Stimulated activated CD8-positive, alpha-beta memory T cell treated with anti-CD3 and anti-CD28 coated beads, Interleukin-7, amount 100 ng/mL, for 1 hour (primary cell): ENCODE data around the gene NDUFAF3.
A peak's percentile ranks its signal among the peaks of the same experiment; 100 is the strongest.

Experiments
- DNase-seq, 2 donors: peaks; one replicate each; pipeline ENCODE4 v3.0.0-alpha.2; 2020; ENCODE audit warnings: low read depth in 2 of 2

NDUFAF3 gene, protein sequence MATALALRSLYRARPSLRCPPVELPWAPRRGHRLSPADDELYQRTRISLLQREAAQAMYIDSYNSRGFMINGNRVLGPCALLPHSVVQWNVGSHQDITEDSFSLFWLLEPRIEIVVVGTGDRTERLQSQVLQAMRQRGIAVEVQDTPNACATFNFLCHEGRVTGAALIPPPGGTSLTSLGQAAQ

GRCh38 chr3:49021813-49022687 lies at the start of gene NDUFAF3:
Gene NDUFAF3, plus strand, starts transcription at chr3:49022121. Its CDS starts 24 bp downstream, at chr3:49022145.
- peak; percentile 82 for DNase-seq

DNA sequence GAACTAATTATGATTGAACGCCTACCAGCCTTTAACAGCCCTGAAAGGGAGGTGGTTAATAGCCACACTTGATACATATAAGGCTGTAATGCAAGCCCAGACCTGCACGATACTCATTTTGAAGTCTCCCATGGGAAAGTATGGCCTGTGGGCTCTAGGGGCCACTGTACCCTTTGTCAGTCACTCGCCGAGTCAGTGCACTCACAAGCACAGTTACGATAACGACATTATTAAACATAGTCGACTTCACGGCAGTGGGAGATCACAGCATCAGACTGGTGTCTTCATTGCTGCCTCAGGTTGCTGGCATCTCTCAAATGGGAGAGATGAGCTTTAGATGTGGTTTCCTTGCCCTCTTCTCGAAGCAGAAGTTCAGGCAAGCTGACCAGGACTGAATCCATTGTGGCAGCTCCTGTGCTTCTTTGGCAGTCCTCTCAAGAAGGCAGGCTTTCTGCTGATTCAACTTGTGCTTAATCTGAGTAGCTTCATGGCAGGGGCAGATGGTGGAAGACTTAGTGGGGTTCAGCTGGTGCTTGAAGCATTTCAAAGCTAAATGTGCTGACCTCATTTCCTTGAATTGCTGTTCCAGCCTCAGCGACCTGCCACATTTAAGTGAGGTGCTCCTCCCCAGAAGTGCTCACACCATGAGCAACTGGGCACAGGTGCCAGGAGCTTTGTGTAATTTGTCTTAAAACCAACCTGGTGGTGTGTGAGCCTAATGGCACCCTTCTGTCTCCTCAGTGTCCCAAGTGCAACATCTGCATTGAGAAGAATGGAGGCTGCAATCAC lies 47.7 kb upstream of the NDUFAF3 start:
- DNase-seq = no peak

DNA sequence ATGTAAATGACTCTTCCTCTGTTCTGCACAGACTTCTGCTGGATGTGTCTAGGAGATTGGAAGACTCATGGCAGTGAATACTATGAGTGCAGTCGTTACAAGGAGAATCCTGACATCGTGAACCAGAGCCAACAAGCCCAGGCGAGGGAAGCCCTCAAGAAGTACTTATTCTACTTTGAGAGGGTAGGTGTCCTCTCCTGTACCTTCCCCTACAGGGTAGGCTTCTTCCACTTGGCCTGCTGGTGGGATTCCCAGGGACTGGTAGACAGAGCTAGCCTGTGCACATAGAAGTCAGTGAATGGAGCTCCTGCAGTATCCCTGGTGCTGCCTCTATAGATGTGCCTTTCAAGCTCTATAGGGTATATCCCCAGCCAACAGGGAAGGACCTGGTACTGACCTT lies 42.5 kb upstream of the NDUFAF3 start:
- no peak for DNase-seq

DNA sequence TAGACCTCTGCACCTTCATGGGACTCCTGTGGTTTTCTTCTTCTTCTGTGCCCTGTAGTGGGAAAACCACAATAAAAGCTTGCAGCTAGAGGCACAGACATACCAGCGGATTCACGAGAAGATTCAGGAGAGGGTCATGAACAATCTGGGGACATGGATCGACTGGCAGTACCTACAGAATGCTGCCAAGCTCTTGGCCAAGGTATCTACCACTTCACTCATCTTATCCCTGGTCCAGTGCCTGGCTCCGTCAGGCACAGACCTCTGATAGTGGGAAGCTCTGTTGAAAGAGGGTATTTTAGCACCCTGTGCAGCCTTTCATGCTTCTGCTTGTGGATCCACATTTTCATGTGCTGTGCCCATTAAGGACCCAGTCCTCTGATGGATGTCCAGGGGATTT lies 41.6 kb upstream of the NDUFAF3 start:
- DNase-seq = no peak

DNA sequence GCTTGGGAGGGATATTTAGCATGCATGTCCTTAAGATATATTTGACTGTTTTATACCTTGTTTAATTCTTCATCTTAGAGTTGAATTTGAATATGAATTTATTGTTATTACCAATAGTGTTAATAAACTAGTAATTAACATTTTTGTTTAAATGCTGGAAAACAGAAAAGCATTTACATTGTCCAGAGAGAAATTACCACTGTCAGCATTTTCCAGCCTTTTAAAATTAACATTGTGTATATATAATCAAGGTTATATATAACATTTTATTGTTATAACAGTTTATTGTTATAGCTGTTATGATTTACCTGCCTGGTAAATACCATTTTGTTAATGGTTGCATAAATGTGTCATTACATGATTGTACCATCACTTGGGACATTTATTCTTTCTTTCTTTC lies 39.9 kb upstream of the NDUFAF3 start:
- no peak for DNase-seq

DNA sequence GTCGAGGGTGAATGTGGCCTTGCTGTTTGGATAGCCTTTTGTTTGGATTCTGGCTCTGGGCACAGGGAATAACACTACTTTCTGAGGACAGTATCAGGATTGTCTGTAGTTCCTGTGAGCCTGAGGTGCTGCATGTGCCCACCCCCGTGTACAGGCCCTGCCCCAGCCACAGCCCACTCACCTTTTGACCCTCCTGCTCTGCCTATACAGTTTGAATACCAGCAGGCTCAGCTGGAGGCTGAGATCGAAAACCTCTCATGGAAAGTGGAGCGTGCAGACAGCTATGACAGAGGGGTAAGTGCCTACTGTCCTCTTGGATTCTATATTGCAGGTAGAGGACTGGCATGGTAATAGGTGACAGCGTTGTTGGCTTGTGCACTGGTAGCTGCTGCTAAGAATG lies 39.2 kb upstream of the NDUFAF3 start:
- no peak for DNase-seq

DNA sequence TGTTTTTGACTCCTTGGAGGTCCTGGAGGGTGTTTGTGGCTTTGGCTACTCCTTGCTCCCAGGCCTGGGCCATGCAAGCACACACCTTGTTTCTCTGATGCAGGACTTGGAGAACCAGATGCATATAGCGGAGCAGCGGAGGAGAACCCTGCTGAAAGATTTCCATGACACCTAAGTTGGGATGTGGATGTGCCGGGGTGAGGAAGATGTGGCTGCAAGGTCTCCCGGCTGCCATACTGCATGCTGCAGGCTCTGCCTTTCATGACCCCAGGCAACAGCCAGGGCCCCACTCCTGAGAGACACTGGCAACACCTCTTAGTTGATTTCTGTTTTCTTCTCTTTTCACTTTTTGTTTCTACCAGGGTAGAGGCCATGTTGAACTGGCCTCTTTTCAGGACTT lies 38.8 kb upstream of the NDUFAF3 start:
- DNase-seq = no peak

- DNase-seq = no peak
Measured at GRCh38 chr3:48984663-48985062, 37.3 kb upstream of the NDUFAF3 start.

GRCh38 chr3:48985831-48986376 lies 36.0 kb upstream of the NDUFAF3 start:
- no peak for DNase-seq

- no peak for DNase-seq
Measured at GRCh38 chr3:48989126-48989795, 32.7 kb upstream of the NDUFAF3 start.

DNA sequence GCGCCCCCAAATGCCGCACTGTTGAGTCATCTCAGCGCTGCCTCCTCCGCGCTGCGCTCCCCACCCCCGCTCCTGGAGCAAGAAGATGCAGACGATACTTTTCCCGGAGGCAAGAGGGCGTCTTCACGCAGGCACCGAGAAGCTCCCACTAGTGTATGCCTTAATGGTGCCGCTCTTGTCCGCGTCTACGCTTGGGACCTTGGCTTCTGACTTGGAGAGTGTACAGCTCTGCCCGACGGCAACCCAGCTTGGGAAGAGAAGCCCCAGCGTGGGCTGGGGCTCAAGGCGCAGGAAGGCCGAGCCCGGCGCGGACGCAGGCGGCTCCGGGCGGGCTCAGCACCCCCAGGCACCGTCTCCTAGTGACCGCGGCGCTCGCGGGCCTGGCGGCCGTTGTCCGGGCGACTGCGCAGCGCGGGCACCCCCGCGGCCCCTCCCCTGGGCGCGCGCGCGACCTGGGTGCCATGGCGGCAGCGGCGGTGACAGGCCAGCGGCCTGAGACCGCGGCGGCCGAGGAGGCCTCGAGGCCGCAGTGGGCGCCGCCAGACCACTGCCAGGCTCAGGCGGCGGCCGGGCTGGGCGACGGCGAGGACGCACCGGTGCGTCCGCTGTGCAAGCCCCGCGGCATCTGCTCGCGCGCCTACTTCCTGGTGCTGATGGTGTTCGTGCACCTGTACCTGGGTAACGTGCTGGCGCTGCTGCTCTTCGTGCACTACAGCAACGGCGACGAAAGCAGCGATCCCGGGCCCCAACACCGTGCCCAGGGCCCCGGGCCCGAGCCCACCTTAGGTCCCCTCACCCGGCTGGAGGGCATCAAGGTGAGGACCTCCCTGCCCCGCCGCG lies 31.9 kb upstream of the NDUFAF3 start, which contains the start of gene P4HTM:
Gene P4HTM (plus strand): TSS at position 446 of the 840 bp plus-strand sequence. CDS start 16 bp downstream, at position 462.
- peak; percentile 54 to 68 for DNase-seq

- no peak for DNase-seq
Measured at GRCh38 chr3:48990636-48991469, 31.1 kb upstream of the NDUFAF3 start.

- DNase-seq = no peak
Measured at GRCh38 chr3:48991851-48992545, 29.9 kb upstream of the NDUFAF3 start.

DNA sequence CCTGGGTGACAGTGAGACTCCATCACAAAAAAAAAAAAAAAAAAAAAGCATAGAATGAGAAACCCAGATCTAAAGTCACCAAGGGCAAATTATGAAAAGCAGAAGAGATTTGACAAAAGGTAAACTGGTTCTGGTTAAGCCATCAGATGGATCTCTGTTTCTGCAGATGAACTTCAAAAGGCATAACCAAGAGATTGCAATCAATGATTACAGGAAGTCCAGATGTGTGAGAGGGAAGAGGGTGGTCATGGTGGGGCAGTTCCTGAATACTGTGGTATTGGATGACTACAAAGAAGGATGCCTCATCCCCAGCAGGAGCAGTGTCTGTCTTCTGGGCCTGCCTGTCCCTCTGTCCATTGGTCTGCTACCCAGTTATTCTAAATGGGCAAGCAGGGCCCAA lies 28.1 kb upstream of the NDUFAF3 start:
- DNase-seq = no peak

DNA sequence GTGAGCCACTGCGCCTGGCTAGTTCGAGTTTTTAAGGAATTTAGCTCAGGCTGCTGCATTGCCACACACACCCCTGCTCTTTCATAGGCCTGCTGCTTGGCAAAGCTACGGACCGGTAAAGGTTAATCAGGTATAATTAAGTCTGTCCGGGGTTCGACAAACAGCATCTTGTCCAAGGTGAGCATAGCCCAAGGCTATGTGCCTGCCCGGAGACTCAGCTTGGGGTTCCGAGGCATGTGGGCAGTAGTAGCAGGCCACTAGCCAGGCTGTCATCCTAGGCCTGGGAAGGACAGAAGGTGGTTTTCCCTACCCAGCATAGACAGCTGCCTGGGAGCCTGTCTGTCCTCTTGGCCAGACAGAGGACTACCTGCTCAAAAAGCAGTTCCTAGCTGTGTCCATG lies 25.3 kb upstream of the NDUFAF3 start:
- no peak for DNase-seq

- DNase-seq = no peak
Measured at GRCh38 chr3:48997102-48997635, 24.8 kb upstream of the NDUFAF3 start.

DNA sequence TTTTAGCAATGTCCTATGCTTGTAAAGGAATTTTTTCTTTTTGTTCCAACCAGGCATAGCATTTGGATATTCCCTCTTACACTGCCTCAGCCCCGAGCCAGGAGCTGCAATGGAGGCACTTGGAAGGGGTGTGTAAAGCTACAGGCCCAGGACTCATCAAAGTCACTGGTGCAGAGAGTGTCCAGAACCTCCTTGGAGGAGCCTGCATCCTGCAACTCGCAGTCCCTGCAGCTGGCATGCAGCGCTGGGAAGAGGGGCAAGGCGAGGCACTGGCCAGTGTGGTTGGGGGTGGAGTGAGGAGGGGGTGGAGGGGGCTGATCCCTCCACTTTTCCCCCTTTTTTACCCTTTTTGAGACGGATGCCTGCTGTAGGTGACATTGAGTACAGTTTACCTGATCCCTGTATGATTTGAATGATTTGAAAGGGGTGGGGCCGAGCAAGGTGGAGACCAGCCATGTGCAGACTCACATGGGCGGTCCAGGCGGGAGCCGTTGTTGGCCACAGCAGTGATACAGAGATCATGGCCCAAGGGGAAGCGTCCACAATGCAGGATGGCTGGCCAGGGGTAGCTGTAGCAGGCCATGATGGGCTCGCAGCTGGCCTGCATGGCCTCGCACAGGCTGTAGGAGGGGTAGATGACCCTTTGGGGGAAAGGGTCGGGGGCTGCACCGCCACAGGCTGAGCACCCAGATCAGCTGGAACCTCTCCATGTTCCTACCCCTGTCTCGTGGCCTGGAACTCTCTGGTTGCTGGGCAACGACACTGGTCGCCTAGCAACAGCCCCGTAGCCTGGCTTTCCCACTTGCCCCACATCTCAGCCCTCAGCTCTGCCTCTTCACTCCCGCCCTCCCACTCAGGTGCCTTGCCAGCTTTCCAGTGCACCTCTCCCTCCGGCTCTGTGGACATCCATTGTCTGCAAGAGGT lies 23.9 kb upstream of the NDUFAF3 start:
- no peak for DNase-seq
